B cell (primary cell): Measurements from ENCODE around the gene C10orf143. TPM values are rescaled to one million over a fixed set of nuclear protein-coding genes. Genes with fewer than 3 reads are reported as not detected.

Experiments
- ATAC-seq: fragments of 200-7000 bp; cut with Tn5 transposase; one replicate; pipeline ENCODE4 v1.10.0; 2021; ENCODE audit warnings: low read depth, mild to moderate bottlenecking, moderate number of reproducible peaks, moderate library complexity
- CTCF ChIA-PET: fragments of 350-600 bp; sonication (Branson Sonifier 250); formaldehyde crosslinking; loops from one replicate; lab custom pipeline; 2021; ENCODE audit warnings: antibody characterized with exemption, inconsistent platforms; lab: Charles Lee
- POLR2A ChIA-PET: fragments of 350-600 bp; sonication (Branson Sonifier 250); formaldehyde crosslinking; loops from one replicate; lab custom pipeline; 2021; ENCODE audit warnings: antibody characterized with exemption; lab: Charles Lee
- DNase-seq: peaks from one replicate; pipeline ENCODE4 v3.0.0; 2013
- H2AFZ ChIP-seq: 2 replicates; pipeline ENCODE4 v1.6.1; 2012; ENCODE audit warnings: mild to moderate bottlenecking, low read depth, low read length; ENCODE audit not compliant: insufficient read depth, poor library complexity, severe bottlenecking
- H3K27ac ChIP-seq, 2 donors: 1 replicate in 1 of 2; 2 replicates in 1 of 2; pipeline ENCODE4 v1.5.1; 2012 to 2013; ENCODE audit warnings: low read length in 2 of 2, mild to moderate bottlenecking in 2 of 2, moderate library complexity in 1 of 2
- H3K27me3 ChIP-seq, 4 experiments: fragments of 200-600 bp in 1 of 4; sonication (generic) in 1 of 4; replicated peaks in 1 of 4; 1 replicate in 2 of 4; 2 replicates in 2 of 4; pipeline versions ENCODE4 v1.6.1 to v1.7.0; 2013 to 2016; ENCODE audit warnings: low read length in 3 of 4, mild to moderate bottlenecking in 2 of 4, mixed read lengths in 1 of 4, moderate library complexity in 1 of 4; ENCODE audit not compliant: insufficient read depth in 4 of 4, control insufficient read depth in 3 of 4; ENCODE audit errors: control extremely low read depth in 1 of 4
- H3K36me3 ChIP-seq, 2 experiments: replicated peaks in 1 of 2; 1 replicate in 1 of 2; 2 replicates in 1 of 2; pipeline versions ENCODE4 v1.6.1 to v1.7.1; 2013; ENCODE audit warnings: low read length in 1 of 2; ENCODE audit not compliant: insufficient read depth in 2 of 2, control insufficient read depth in 1 of 2; ENCODE audit errors: control extremely low read depth in 1 of 2, extremely low read depth in 1 of 2
- H3K4me1 ChIP-seq, 2 donors: fragments of 200-600 bp in 1 of 2; sonication (generic) in 1 of 2; 1 replicate in 1 of 2; 2 replicates in 1 of 2; pipeline versions ENCODE4 v1.5.1 to v1.6.1; 2013 to 2017; ENCODE audit warnings: low read length in 2 of 2; ENCODE audit not compliant: control insufficient read depth in 2 of 2, insufficient read depth in 2 of 2
- H3K4me2 ChIP-seq: replicated peaks from 2 replicates; pipeline ENCODE3; 2012; ENCODE audit warnings: mild to moderate bottlenecking, low read depth, low read length; ENCODE audit not compliant: poor library complexity, severe bottlenecking
- H3K4me3 ChIP-seq, 5 experiments: fragments of 200-600 bp in 1 of 5; sonication (generic) in 1 of 5; 1 replicate in 3 of 5; 2 replicates in 2 of 5; pipeline versions ENCODE4 v1.5.1 to v1.7.0; 2011 to 2016; ENCODE audit warnings: low read length in 4 of 5, mild to moderate bottlenecking in 4 of 5, low read depth in 2 of 5, control low read depth in 1 of 5, moderate library complexity in 1 of 5; ENCODE audit not compliant: insufficient read depth in 1 of 5; ENCODE audit errors: control extremely low read depth in 1 of 5, extremely low read depth in 1 of 5
- H3K79me2 ChIP-seq: fragments of 200-600 bp; sonication (generic); one replicate; pipeline ENCODE4 v1.6.0; 2016; ENCODE audit warnings: low read length; ENCODE audit not compliant: control insufficient read depth, insufficient read depth
- H3K9ac ChIP-seq: fragments of 200-600 bp; sonication (generic); 2 replicates; pipeline ENCODE4 v1.6.1; 2017; ENCODE audit warnings: mild to moderate bottlenecking, low read length, moderate library complexity
- H3K9me3 ChIP-seq, 3 donors: one replicate each; pipeline versions ENCODE4 v1.6.1 to v1.7.1; 2013; ENCODE audit warnings: low read length in 2 of 3; ENCODE audit not compliant: control insufficient read depth in 2 of 3, insufficient read depth in 1 of 3; ENCODE audit errors: control extremely low read depth in 1 of 3
- H4K20me1 ChIP-seq: 2 replicates; pipeline ENCODE4 v1.6.0; 2012; ENCODE audit warnings: mild to moderate bottlenecking, low read length; ENCODE audit not compliant: insufficient read depth, control insufficient read depth, poor library complexity, severe bottlenecking
- H3K27ac Mint-ChIP-seq: one replicate; pipeline ENCODE4 v1.8.0; 2021; ENCODE audit warnings: mixed read lengths
- H3K27me3 Mint-ChIP-seq: one replicate; pipeline ENCODE4 v1.8.0; 2021; ENCODE audit warnings: mixed read lengths
- H3K4me1 Mint-ChIP-seq: one replicate; pipeline ENCODE4 v1.8.0; 2021; ENCODE audit warnings: mixed read lengths
- H3K4me3 Mint-ChIP-seq: one replicate; pipeline ENCODE4 v1.8.0; 2021; ENCODE audit warnings: mixed read lengths
- H3K9me3 Mint-ChIP-seq: one replicate; pipeline ENCODE4 v1.8.0; 2022; ENCODE audit warnings: mixed read lengths; ENCODE audit not compliant: insufficient read depth
- CTCF ChIP-seq: fragments of 200-600 bp; IDR thresholded peaks from one replicate; pipeline ENCODE4 v1.8.0; 2022; ENCODE audit warnings: antibody characterized with exemption, mild to moderate bottlenecking
- EZH2 ChIP-seq: IDR thresholded peaks from 2 replicates; pipeline ENCODE4 v1.6.1; 2012; ENCODE audit warnings: borderline replicate concordance, low read depth, mild to moderate bottlenecking, moderate library complexity, low read length; ENCODE audit not compliant: insufficient read depth, poor library complexity, severe bottlenecking
- WGBS: methylation state at CpG from one replicate; pipeline ENCODE4 v1.1.5; 2013; ENCODE audit warnings: missing lambda C conversion rate; ENCODE audit not compliant: insufficient coverage; 5-methylcytosine and 5-hydroxymethylcytosine counted together
- intact Hi-C: fragments of 100-400 bp; cut with micrococcal nuclease; formaldehyde crosslinking; loops from one replicate; pipeline ENCODE4 v1.10.0; 2022
- polyA plus RNA-seq: library from polyadenylated mRNA; depleted of rRNA; stranded (reverse); fragments of >200 nt; gene quantifications from 2 replicates; pipeline ENCODE4 v1.2.3, GENCODE V29; 2012
- total RNA-seq, 2 donors: library from RNA; stranded (reverse); fragments of 120-200 nt in 1 of 2; gene quantifications; 1 replicate in 1 of 2; 2 replicates in 1 of 2; pipeline versions ENCODE4 v1.2.3 to v1.2.4, GENCODE V29; 2013 to 2022

Gene C10orf143
- total and polyA plus RNA-seq, 2 donors (not counting 1 experiment from before 2014, with no cell fraction given) = 9.1 to 12.8 TPM

- DNase-seq (no peak), ATAC-seq (no peak)
- no peaks in the 10 kb centered on the region for H3K4me1 Mint-ChIP-seq
- Histone ChIP-seq H3K4me2 (no peak overlapping the region), H3K27me3 (peaks cover 0 to 4% (median 0%) of the 10 kb centered on the region in 4 experiments), H2AFZ (no peak overlapping the region), H3K4me3 (no peak overlapping the region), H3K27ac (no peak overlapping the region), H3K4me1 (no peaks in the 10 kb centered on the region), H3K9ac (no peak overlapping the region), H4K20me1 (no peaks in the 10 kb centered on the region), H3K36me3 (no peaks in the 10 kb centered on the region), H3K79me2 (no peaks in the 10 kb centered on the region), H3K9me3 (peaks cover 0 to 11% (median 0%) of the 10 kb centered on the region in 3 donors)
- ChIA-PET CTCF (no interaction called here), POLR2A (no interaction called here)
- H3K4me3 Mint-ChIP-seq = no peak overlapping the region
- peaks cover 18% of the 10 kb centered on the region for H3K27me3 Mint-ChIP-seq
- intact Hi-C loops = no loop called here
- 91% methylated on average over 22 of the region's 22 CpGs for WGBS
- TF ChIP-seq EZH2 = no peak
- no peak for TF ChIP-seq CTCF
- no peak overlapping the region for H3K27ac Mint-ChIP-seq
- H3K9me3 Mint-ChIP-seq = no peaks in the 10 kb centered on the region
Measured at GRCh38 chr10:130046591-130046990, 64.0 kb downstream of the C10orf143 start.

- H3K4me3 ChIP-seq = no peak overlapping the region
- peaks cover 0 to 11% (median 0%) of the 10 kb centered on the region in 3 donors for H3K9me3 ChIP-seq
- POLR2A ChIA-PET = no interaction called here
- Mint-ChIP-seq H3K4me1 (no peaks in the 10 kb centered on the region), H3K9me3 (no peaks in the 10 kb centered on the region), H3K27me3 (peaks cover 17% of the 10 kb centered on the region), H3K4me3 (no peak overlapping the region), H3K27ac (no peak overlapping the region)
- no peak for ATAC-seq
- H3K36me3 ChIP-seq = no peaks in the 10 kb centered on the region
- H3K27ac ChIP-seq = no peak overlapping the region
- no peaks in the 10 kb centered on the region for H3K4me1 ChIP-seq
- H4K20me1 ChIP-seq = no peaks in the 10 kb centered on the region
- H3K79me2 ChIP-seq = no peaks in the 10 kb centered on the region
- TF ChIP-seq CTCF (no peak), EZH2 (no peak)
- H3K4me2 ChIP-seq = no peak overlapping the region
- intact Hi-C loops = no loop called here
- CTCF ChIA-PET = no interaction called here
- 95% methylated on average over 43 of the region's 43 CpGs for WGBS
- no peak for DNase-seq
- no peak overlapping the region for H3K9ac ChIP-seq
- peaks cover 0 to 4% (median 0%) of the 10 kb centered on the region in 4 experiments for H3K27me3 ChIP-seq
- no peak overlapping the region for H2AFZ ChIP-seq
Measured at GRCh38 chr10:130045801-130046321, 64.8 kb downstream of the C10orf143 start.
